ENCODE results near the gene MZF1. TPM values are rescaled to one million over a fixed set of nuclear protein-coding genes. Genes with fewer than 3 reads are reported as not detected.

The MZF1 gene
- total and polyA plus RNA-seq, 11 donors: 6.2 to 12.5 (median 9.1) TPM

- WGBS, 4 donors: 88 to 94% (median 93%) methylated on average over 5 to 6 of the region's 6 CpGs
- Histone ChIP-seq H3K9me3 (no peaks in the 10 kb centered on the region), H3K4me3 (no peak overlapping the region), H3K27ac (no peak overlapping the region), H3K27me3 (no peaks in the 10 kb centered on the region), H3K4me1 (peaks cover 3 to 21% (median 12%) of the 10 kb centered on the region in 12 donors), H3K36me3 (peaks cover 0 to 44% (median 23%) of the 10 kb centered on the region in 9 donors)
- DNase-seq: peak in 2 of 5 donors; percentile 10 to 12
- no peak for ATAC-seq
- TF ChIP-seq CTCF (IDR thresholded peaks at IDR 0.05) (no peak), POLR2A (IDR thresholded peaks at IDR 0.05) (no peak)
- intact Hi-C loops (cut with DNase I): no loop called here
Measured at GRCh38 chr19:58569191-58569942, 3.8 kb downstream of the MZF1 start.

- WGBS, 4 donors: 88 to 99% (median 93%) methylated on average over 4 of the region's 4 CpGs
- no peak for ATAC-seq
- Histone ChIP-seq H3K36me3 (peaks cover 0 to 44% (median 23%) of the 10 kb centered on the region in 9 donors), H3K27ac (no peak overlapping the region), H3K4me3 (no peak overlapping the region), H3K4me1 (peaks cover 0 to 16% (median 6%) of the 10 kb centered on the region in 12 donors), H3K27me3 (peaks cover 0 to 3% (median 0%) of the 10 kb centered on the region in 9 donors), H3K9me3 (no peaks in the 10 kb centered on the region)
- intact Hi-C loops (cut with DNase I): no loop called here
- TF ChIP-seq POLR2A (IDR thresholded peaks at IDR 0.05) (no peak), CTCF (IDR thresholded peaks at IDR 0.05) (no peak)
- peak in 3 of 5 donors; percentile 9 to 23 (median 11) for DNase-seq
Measured at GRCh38 chr19:58568453-58569130, 4.5 kb downstream of the MZF1 start.

GRCh38 chr19:58566989-58567388 is 6.1 kb downstream of the MZF1 start:
- Histone ChIP-seq H3K27ac (no peak overlapping the region), H3K9me3 (no peaks in the 10 kb centered on the region), H3K27me3 (peaks cover 0 to 17% (median 0%) of the 10 kb centered on the region in 9 donors), H3K4me3 (no peak overlapping the region), H3K4me1 (peaks cover 4 to 26% (median 17%) of the 10 kb centered on the region in 12 donors), H3K36me3 (peaks cover 0 to 44% (median 23%) of the 10 kb centered on the region in 9 donors)
- ATAC-seq (no peak), DNase-seq (peak in 1 of 5 donors; percentile 15)
- TF ChIP-seq POLR2A (IDR thresholded peaks at IDR 0.05) (no peak), CTCF (IDR thresholded peaks at IDR 0.05) (no peak)
- WGBS, 4 donors: 93 to 99% (median 96%) methylated on average over 5 of the region's 5 CpGs
- intact Hi-C loops (cut with DNase I): no loop called here

GRCh38 chr19:58563823-58564222 is 9.3 kb downstream of the MZF1 start:
- intact Hi-C loops (cut with DNase I): no loop called here
- peaks cover 8 to 37% (median 32%) of the 10 kb centered on the region in 12 donors for H3K4me1 ChIP-seq
- peaks cover 0 to 21% (median 9%) of the 10 kb centered on the region in 9 donors for H3K36me3 ChIP-seq
- DNase-seq: peak in 1 of 5 donors; percentile 11
- WGBS, 4 donors: 70 to 76% (median 74%) methylated on average over 6 of the region's 6 CpGs
- TF ChIP-seq POLR2A (IDR thresholded peaks at IDR 0.05): no peak
- no peak for TF ChIP-seq CTCF (IDR thresholded peaks at IDR 0.05)
- ATAC-seq: no peak
- H3K27me3 ChIP-seq: peaks cover 0 to 21% (median 0%) of the 10 kb centered on the region in 9 donors
- H3K27ac ChIP-seq: no peak overlapping the region
- H3K4me3 ChIP-seq: no peak overlapping the region
- no peaks in the 10 kb centered on the region for H3K9me3 ChIP-seq
